Glomerular visceral epithelial cell (primary cell): ENCODE measurements around the gene CABLES2.

Experiments
- DNase-seq: peaks from one replicate; pipeline ENCODE4 v3.0.0-alpha.2; 2016; ENCODE audit errors: extremely low spot score

CABLES2 gene

GRCh38 chr20:62359491-62360121 is 47.5 kb downstream of the CABLES2 start:
- no peak for DNase-seq

GRCh38 chr20:62359043-62359490 is 48.0 kb downstream of the CABLES2 start:
- no peak for DNase-seq

DNA sequence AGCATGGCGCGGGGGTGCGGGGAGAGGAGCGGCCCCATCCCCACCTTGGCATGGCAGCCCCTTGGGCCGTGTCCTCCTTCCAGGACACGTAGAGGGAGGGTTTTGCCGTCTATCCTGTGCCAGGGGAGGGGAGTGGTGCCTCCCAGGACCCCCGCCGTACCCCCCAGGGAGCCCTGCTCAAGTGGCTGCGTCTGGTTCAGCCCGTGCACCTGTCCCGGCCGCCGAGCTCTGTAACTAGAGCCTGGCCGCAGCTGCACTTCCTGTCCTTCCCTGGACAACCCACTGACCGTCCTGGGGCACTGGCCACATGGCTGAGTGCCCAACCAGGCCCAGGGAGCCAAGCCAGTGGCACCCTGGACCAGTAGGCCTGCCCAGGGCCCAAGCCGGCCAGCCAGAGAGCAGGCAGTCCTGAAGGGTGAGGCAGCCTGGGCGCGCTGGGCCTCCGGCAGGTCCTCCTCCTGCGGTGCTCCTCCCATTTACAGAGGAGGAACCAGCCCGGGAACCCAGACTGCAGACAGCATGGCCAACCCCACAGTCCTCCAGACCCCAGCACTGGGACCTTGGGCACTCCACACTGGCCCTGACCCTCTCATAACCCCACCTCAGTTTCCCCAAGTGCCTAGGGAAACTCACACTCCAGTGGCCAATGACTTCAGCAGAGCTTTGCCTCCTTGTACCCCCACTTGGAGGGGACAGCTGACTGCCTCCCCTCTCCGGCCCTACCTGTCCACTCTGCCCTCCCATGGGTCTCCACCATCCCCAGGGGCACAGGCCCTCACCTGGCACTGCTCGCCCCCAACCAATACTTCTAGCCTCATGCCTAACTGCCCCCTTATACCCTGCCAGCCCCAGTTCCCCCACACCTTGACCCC is 48.7 kb downstream of the CABLES2 start:
- no peak for DNase-seq

GRCh38 chr20:62357681-62358080 is 49.4 kb downstream of the CABLES2 start:
- DNase-seq = no peak

DNA sequence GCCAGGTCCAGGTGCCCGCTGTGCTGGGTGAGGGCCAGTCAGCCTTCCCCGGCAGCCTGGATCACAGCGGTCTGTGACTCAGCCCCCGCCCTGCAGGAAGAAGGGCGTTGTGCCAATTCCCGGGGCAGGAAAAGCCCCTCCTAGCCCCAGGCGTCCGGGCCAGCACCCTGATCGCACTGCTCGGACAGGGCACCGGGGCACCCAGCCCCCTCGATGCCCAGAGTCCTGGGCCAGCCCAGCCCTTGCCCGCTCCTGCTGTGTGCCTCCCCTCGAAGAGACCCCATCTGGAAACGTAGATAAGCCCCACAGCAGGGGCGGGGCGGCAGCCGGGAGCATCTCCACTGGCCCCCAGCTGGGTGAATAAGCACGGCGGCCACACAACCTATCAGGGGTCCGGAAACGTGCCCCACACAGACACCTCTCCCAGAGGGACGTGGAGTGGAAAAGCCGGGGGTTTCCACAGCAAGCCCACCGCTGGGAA is 49.9 kb downstream of the CABLES2 start:
- DNase-seq = peak; percentile 91

GRCh38 chr20:62356589-62357186 is 50.4 kb downstream of the CABLES2 start:
- DNase-seq = no peak

DNA sequence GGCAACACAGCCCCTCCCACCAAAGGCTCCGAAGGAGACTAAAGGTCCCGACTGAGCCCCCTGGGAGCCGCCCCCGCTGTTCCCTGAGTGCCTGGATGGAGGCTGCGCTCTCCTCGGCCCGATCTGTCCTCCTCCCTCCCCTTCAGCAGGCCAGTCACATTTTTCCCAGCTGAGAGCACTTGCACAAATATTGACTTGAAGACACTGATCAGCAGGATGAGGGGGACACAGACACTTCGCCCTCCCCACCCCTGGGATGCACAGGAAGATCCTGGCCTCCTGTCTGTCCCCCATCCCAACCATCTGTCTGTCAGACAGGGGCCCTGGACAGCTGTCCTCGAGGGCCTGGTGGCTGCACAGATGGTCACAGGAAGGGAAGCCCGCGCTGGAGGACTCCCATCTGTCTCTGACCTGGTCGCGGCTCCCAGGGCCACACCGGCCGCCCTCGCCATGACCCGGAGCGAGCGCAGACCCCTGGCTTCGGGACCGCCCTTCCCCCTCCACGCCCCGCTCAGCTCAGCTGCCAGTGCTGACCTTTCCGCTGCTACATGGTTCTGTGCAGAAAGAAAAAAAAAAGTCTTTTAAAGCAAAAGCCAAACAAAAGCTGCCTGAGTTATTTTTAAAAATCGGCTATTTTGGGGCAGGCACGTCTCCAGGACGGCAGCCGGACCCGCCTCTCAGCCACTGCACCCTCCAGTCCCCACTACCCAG is 51.1 kb downstream of the CABLES2 start:
- no peak for DNase-seq

GRCh38 chr20:62355516-62355877 is 51.6 kb downstream of the CABLES2 start:
- peak; percentile 76 for DNase-seq

DNA sequence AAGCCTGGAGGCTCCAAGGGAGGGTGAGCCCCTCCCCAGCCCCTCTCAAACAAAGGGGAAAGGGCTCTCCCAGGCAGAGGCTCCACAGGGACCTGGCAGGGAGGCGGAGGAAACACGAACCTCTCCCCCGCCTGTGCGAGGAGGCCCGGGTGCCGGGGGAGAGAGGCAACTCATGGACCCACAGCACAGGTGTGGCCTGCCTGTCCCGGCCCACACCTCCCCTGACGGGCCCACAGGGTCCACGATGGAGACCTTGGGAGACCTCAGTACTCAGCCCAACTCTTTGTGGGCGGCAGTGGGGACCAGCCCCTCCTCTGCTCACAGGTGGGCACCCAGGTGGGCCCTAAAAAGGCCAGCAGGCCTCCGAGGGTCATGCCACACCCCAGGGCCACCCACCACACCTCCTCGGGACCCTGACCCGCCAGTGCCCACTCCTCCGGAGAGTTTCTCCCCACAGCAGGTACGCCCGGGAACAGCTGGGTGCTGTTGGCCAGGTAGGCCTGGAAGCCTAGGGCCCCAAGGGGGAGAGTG is 52.2 kb downstream of the CABLES2 start:
- DNase-seq = no peak

GRCh38 chr20:62354031-62354808 is 52.9 kb downstream of the CABLES2 start:
- DNase-seq = no peak

GRCh38 chr20:62353289-62354030 is 53.6 kb downstream of the CABLES2 start:
- DNase-seq = no peak

- no peak for DNase-seq
These were observed 54.4 kb downstream of the CABLES2 start for GRCh38 chr20:62352402-62353288.

DNA sequence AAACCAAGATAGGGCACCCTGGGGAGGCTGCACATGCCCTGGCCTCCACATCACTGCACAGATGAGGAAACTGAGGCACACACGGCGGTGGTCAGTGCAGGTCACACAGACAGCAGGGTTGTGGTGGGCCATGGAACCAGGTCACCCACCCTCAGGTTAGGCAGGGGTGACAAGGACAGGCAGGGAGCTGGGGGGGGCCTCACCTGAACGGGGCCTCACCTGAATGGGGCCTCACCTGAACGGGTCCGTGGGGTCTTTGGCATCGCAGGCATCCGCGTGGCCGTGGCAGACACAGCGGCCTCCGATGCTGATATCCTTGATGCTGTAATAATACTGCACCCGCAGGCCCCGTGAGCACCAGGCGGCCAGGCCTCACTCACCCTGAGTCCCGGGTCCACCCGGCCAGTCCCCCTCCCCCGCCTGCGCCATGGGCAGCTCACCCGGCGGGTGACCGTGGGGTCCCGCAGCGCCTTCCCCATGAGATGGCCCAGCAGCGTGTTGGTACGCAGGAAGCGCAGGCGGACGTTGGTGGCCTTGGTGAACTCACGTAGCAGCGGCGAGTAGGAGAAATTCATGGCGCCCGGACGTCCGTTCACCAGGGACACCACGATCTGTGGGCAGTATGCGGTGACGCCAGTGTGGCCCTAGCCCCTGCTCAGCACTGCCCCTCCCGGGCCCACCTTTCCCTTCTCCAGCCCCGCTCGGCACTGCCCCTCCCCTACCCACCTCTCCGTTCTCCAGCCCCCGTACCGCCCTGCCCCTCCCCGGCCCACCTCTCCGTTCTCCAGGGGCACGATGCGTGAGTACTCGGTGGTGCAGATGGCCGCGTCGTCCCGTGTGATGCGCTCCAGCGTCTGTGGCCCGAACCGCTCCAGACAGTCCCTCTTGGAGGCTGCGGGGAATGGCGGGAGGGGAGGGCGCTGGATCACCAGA is 55.4 kb downstream of the CABLES2 start:
- DNase-seq = no peak

DNA sequence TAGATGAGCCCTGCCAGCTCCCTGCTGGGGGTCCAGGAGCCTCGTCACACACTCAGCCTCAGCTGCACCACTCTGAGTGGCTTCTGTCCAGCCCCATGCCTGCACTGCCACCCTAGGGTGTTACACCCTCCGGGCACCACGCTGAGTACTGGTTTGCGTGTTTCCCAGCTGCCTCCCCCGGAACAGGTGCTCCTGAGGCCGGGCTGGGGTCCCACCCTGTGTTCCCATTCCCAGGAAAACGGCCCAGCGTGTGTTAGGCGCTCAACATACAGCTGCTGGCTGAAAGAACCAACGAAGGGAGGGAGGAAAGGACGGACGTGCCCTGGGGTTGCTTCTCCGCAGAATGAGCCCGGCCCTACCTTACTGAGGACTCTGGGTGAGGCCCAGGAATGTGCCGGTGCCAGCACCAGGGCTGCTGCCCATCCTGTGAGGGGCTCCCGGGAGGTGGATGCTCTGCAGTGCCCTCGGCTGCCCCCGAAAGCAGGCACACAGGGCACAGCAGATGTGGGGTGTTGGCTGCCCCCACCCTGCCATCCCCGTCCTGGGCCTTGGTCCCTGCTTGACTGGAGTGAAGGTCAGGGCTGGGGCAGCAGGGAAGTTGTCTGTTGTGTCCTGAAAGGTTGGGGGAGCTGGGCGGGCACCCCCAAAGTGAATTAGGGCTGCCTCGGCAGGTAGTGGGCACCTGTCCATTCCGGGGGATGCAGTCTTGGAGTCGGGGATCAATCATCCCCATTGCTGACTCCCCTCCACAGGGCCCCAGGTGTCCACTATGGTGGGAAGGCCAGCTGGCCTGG is 56.3 kb downstream of the CABLES2 start:
- DNase-seq = no peak

GRCh38 chr20:62350098-62350628 is 56.9 kb downstream of the CABLES2 start:
- peak; percentile 81 for DNase-seq

DNA sequence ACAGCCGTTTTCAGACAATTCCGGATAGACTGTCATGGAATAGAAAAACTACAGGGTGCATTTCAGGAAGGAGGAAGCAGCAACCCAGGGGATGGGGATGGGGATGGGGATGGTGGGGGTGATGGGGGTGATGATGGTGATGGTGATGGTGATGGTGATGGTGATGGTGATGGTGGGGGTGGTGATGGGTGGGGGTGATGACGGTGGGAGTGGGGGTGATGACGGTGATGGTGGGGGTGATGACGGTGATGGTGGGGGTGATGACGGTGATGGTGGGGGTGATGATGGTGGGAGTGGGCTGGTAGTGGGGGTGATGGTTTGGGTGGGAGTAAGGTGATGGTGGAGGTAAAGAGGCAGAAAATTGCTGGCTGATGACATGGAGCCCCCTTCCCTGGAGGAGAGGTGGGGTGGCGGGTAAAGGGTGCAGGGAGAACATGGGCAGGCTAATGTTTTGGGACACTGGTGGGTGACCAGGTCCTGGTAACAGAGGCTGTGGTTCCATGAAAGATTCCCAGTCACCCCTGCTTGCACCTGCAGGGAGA is 57.5 kb downstream of the CABLES2 start:
- no peak for DNase-seq

- DNase-seq = no peak
These were observed 58.5 kb downstream of the CABLES2 start for GRCh38 chr20:62348604-62349003.
